ENCODE data around the gene PRRT1.
"Not testable (repeated sequence)": the region's sequence is repeated elsewhere in the genome, so short reads cannot be mapped to it uniquely, and the experiment has no call there.

PRRT1 gene

GRCh38 chr6:32146287-32146686 lies 5.5 kb downstream of the PRRT1 start:
- H3K4me3 ChIP-seq (replicated peaks; ENCODE audit: low read depth, low read length), result no peak overlapping the region
- TF ChIP-seq CTCF (IDR thresholded peaks at IDR 0.05; ENCODE audit: low read length, missing control alignments), result no peak
- DNase-seq (ENCODE audit: low read depth), result no peak

GRCh38 chr6:32144238-32144637 lies 7.5 kb downstream of the PRRT1 start:
- not testable (repeated sequence) for DNase-seq (ENCODE audit: low read depth); H3K4me3 ChIP-seq (replicated peaks; ENCODE audit: low read depth, low read length)

GRCh38 chr6:32140420-32141046 lies 11.2 kb downstream of the PRRT1 start:
- no peak overlapping the region for H3K4me3 ChIP-seq (replicated peaks; ENCODE audit: low read depth, low read length)
- no peak for TF ChIP-seq CTCF (IDR thresholded peaks at IDR 0.05; ENCODE audit: low read length, missing control alignments)
- DNase-seq (ENCODE audit: low read depth), result no peak

- no peak for DNase-seq (ENCODE audit: low read depth)
Measured at GRCh38 chr6:32139590-32139989, 12.1 kb downstream of the PRRT1 start.

GRCh38 chr6:32137454-32137853 lies 14.3 kb downstream of the PRRT1 start:
- no peak overlapping the region for H3K4me3 ChIP-seq (replicated peaks; ENCODE audit: low read depth, low read length)
- DNase-seq (ENCODE audit: low read depth), result no peak
- no peak for TF ChIP-seq CTCF (IDR thresholded peaks at IDR 0.05; ENCODE audit: low read length, missing control alignments)

More at GRCh38 chr6:32139590-32139989, 12.1 kb downstream of the PRRT1 start:
- no peak overlapping the region for H3K4me3 ChIP-seq (replicated peaks; ENCODE audit: low read depth, low read length)
- TF ChIP-seq CTCF (IDR thresholded peaks at IDR 0.05; ENCODE audit: low read length, missing control alignments), result no peak

GRCh38 chr6:32133786-32134185 lies 18.0 kb downstream of the PRRT1 start:
- no peak for DNase-seq (ENCODE audit: low read depth)
- no peak overlapping the region for H3K4me3 ChIP-seq (replicated peaks; ENCODE audit: low read depth, low read length)
- no peak for TF ChIP-seq CTCF (IDR thresholded peaks at IDR 0.05; ENCODE audit: low read length, missing control alignments)

GRCh38 chr6:32132110-32132509 lies 19.6 kb downstream of the PRRT1 start:
- DNase-seq (ENCODE audit: low read depth), result no peak
- H3K4me3 ChIP-seq (replicated peaks; ENCODE audit: low read depth, low read length), result no peak overlapping the region
- no peak for TF ChIP-seq CTCF (IDR thresholded peaks at IDR 0.05; ENCODE audit: low read length, missing control alignments)

All from fibroblast of pulmonary artery (primary cell).